Mesendoderm (in vitro differentiated cells): Measurements from ENCODE around the gene PTPN4.

Experiments
- DNase-seq: peaks from one replicate; pipeline ENCODE4 v3.0.0; 2013
- H2AK5ac ChIP-seq: 2 replicates; pipeline ENCODE4 v1.6.1; 2013; ENCODE audit warnings: low read length, inconsistent platforms
- H2BK120ac ChIP-seq: 2 replicates; pipeline ENCODE4 v1.6.1; 2013; ENCODE audit warnings: low read depth, mild to moderate bottlenecking, low read length, moderate library complexity, mixed read lengths
- H2BK15ac ChIP-seq: replicated peaks from 2 replicates; pipeline ENCODE4 v1.6.1; 2013; ENCODE audit warnings: low read depth, mild to moderate bottlenecking, moderate library complexity
- H2BK5ac ChIP-seq: 2 replicates; pipeline ENCODE4 v1.6.1; 2013; ENCODE audit warnings: low read length, inconsistent platforms
- H3K18ac ChIP-seq: 2 replicates; pipeline ENCODE4 v1.6.1; 2013; ENCODE audit warnings: mild to moderate bottlenecking, low read length, mixed read lengths
- H3K23ac ChIP-seq: one replicate; pipeline ENCODE4 v1.6.1; 2013; ENCODE audit warnings: low read length
- H3K27ac ChIP-seq: 2 replicates; pipeline ENCODE4 v1.5.1; 2013; ENCODE audit warnings: low read depth, mild to moderate bottlenecking, inconsistent platforms, low read length, moderate library complexity
- H3K27me3 ChIP-seq: 2 replicates; pipeline ENCODE4 v1.6.1; 2013; ENCODE audit warnings: low read length, control low read depth, mild to moderate bottlenecking, inconsistent platforms; ENCODE audit not compliant: insufficient read depth, poor library complexity
- H3K36me3 ChIP-seq: 2 replicates; pipeline ENCODE4 v1.6.1; 2013; ENCODE audit warnings: low read length, inconsistent platforms; ENCODE audit not compliant: control insufficient read depth, insufficient read depth
- H3K4ac ChIP-seq: one replicate; pipeline ENCODE4 v1.6.1; 2013; ENCODE audit warnings: low read depth, mild to moderate bottlenecking, low read length, moderate library complexity
- H3K4me1 ChIP-seq: 2 replicates; pipeline ENCODE4 v1.6.1; 2013; ENCODE audit warnings: low read depth, low read length, inconsistent platforms; ENCODE audit not compliant: control insufficient read depth
- H3K4me2 ChIP-seq: 2 replicates; pipeline ENCODE4 v1.6.1; 2013; ENCODE audit warnings: low read length
- H3K4me3 ChIP-seq: 2 replicates; pipeline ENCODE4 v1.5.1; 2013; ENCODE audit warnings: mild to moderate bottlenecking, low read length
- H3K56ac ChIP-seq: one replicate; pipeline ENCODE4 v1.6.1; 2013; ENCODE audit warnings: low read length
- H3K79me1 ChIP-seq: 2 replicates; pipeline ENCODE4 v1.6.1; 2013; ENCODE audit warnings: low read length, inconsistent platforms
- H3K79me2 ChIP-seq: 2 replicates; pipeline ENCODE4 v1.6.1; 2013; ENCODE audit warnings: mild to moderate bottlenecking, low read length; ENCODE audit not compliant: control insufficient read depth, insufficient read depth
- H3K9ac ChIP-seq: 2 replicates; pipeline ENCODE4 v1.6.1; 2013; ENCODE audit warnings: low read length, inconsistent platforms
- H4K5ac ChIP-seq: one replicate; pipeline ENCODE4 v1.6.1; 2013; ENCODE audit warnings: low read length
- H4K8ac ChIP-seq: one replicate; pipeline ENCODE4 v1.6.1; 2013; ENCODE audit warnings: low read depth, mild to moderate bottlenecking, control low read depth, low read length, moderate library complexity
- WGBS: extraction: QIAGEN DNeasy Blood & Tissue Kit; methylation state at CpG from one replicate; pipeline ENCODE4 v1.1.7; 2013; ENCODE audit warnings: low lambda C conversion rate, missing lambda C conversion rate; ENCODE audit not compliant: insufficient coverage; ENCODE audit errors: extremely low coverage; 5-methylcytosine and 5-hydroxymethylcytosine counted together

PTPN4 gene

DNA sequence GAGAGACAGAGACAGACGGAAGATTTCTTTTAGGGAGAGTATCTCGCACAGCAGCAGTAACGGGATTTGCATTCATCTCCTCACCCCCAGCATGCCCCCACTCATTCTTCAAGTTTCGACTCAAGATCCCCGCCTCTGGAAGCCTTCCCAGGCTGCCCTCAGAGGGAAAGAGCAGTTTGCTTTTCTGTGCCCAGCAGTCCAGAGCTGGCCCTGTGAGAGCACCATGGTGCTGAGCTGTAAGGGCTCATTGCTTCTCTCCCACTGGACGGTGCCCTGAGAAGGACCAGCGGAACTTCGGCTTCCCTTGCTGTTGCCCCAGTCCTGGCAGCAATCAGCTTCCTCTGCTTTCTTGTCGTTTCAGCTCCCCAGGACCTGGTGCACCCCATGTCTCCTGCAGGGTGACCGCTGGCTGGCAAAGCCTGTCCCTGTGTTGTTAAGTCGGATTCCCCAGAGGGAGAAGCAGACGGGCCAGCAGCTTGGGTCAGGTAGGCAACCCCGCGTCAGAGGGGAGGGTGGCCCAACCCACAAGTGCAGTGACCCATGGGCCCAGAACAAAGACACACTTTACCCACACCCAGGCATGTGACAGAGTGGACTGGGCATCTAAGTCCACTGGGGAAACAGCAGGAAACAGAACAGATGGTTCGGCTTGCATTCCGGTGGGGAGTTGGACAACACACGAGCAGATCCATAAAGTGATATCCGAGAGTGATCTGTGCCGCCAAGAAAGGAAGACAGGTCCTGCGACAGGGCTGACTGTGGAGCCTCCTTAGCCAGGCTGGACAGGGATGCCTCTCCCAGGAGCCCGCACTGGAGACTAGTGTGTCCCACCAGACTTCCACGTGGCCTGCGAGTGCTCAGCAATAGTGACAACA, 44.1 kb upstream of the PTPN4 start:
- no peak overlapping the region for H2BK15ac ChIP-seq
- no CpG with 5 or more reads among the region's 23 CpGs for WGBS
- no peaks in the 10 kb centered on the region for H3K36me3 ChIP-seq

DNA sequence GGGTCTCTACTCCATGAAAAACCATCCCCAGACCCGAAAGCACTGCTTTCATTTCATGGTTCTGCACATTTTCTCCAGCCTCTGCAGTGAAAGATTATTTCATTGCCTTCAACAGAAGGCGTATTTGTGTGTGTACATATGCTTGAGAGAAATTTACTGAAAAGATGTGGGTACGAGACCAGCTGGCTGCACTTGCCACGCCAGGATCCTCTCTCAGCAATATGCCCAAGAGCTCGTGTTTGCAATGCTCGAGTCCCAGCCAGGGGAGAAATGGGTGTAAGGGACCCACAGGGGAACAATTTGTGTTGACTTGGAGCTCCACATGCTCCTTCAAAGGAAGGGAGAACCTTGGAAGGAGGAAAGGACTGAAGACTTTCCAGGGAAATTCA, 43.4 kb upstream of the PTPN4 start:
- Histone ChIP-seq H3K36me3 (no peaks in the 10 kb centered on the region), H3K79me2 (no peaks in the 10 kb centered on the region), H3K79me1 (no peaks in the 10 kb centered on the region), H3K9ac (no peak overlapping the region), H3K23ac (no peak overlapping the region), H2BK5ac (no peak overlapping the region), H3K4ac (no peak overlapping the region), H2BK120ac (no peak overlapping the region), H4K5ac (no peak overlapping the region), H3K27ac (no peak overlapping the region), H2BK15ac (no peak overlapping the region), H3K18ac (no peak overlapping the region), H3K4me3 (no peak overlapping the region), H3K4me1 (no peaks in the 10 kb centered on the region), H2AK5ac (no peak overlapping the region), H3K27me3 (no peaks in the 10 kb centered on the region), H3K4me2 (no peak overlapping the region), H3K56ac (no peak overlapping the region), H4K8ac (no peak overlapping the region)
- WGBS = no CpG with 5 or more reads among the region's 6 CpGs
- no peak for DNase-seq

More for the DNA sequence above, 44.1 kb upstream of the PTPN4 start:
- no peak overlapping the region for H3K18ac ChIP-seq
- H3K4me2 ChIP-seq = no peak overlapping the region
- DNase-seq = no peak
- no peak overlapping the region for H2BK120ac ChIP-seq
- no peak overlapping the region for H3K9ac ChIP-seq
- H4K5ac ChIP-seq = no peak overlapping the region
- H3K4ac ChIP-seq = no peak overlapping the region
- no peak overlapping the region for H2BK5ac ChIP-seq
- no peaks in the 10 kb centered on the region for H3K79me2 ChIP-seq
- no peaks in the 10 kb centered on the region for H3K4me1 ChIP-seq
- H3K4me3 ChIP-seq = no peak overlapping the region
- H4K8ac ChIP-seq = no peak overlapping the region
- no peaks in the 10 kb centered on the region for H3K79me1 ChIP-seq
- H3K27me3 ChIP-seq = no peaks in the 10 kb centered on the region
- no peak overlapping the region for H3K27ac ChIP-seq
- no peak overlapping the region for H3K56ac ChIP-seq
- no peak overlapping the region for H2AK5ac ChIP-seq
- H3K23ac ChIP-seq = no peak overlapping the region

DNA sequence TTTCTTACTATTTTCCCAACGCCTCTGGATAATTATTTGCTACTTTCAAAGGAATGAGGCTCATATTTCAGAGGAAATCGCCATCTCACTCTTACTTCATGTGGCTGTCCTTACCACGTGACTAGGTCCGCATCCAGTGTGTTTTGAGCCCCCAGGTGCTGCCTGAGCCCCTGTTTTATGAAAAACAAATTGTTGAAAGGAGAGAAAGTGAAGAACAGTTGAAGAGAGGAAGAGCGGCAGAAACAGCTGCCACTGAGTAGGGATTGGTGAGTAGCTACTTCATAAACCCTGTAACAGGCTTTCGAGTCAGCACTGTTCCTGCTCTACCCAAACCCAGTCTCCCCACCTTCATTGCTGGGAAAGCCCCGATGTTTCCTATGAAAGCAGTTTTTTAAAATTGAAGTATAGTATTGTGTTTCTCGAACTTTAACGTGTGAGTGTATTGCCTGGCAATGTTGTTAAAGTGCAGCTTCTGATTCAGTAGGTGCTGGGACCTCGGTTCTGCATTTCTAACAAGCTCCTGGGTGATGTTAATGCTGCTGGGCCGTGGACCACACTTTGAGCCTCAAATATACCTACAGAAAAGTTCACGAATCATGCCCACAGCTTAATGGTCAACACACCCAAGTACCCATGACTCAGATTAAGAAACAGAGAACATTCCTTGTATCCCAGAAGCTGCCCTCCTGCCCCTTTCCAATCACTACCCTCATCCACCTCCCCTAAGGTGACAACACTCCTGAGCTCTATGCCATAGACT, 41.0 kb upstream of the PTPN4 start:
- Histone ChIP-seq H3K4me1 (no peaks in the 10 kb centered on the region), H3K23ac (no peak overlapping the region), H3K79me2 (no peaks in the 10 kb centered on the region), H3K4ac (no peak overlapping the region), H3K18ac (no peak overlapping the region), H3K9ac (no peak overlapping the region), H3K56ac (no peak overlapping the region), H2BK5ac (no peak overlapping the region), H3K4me3 (no peak overlapping the region), H2AK5ac (no peak overlapping the region), H2BK15ac (no peak overlapping the region), H3K27me3 (no peaks in the 10 kb centered on the region), H4K8ac (no peak overlapping the region), H3K79me1 (no peaks in the 10 kb centered on the region), H2BK120ac (no peak overlapping the region), H3K27ac (no peak overlapping the region), H3K4me2 (no peak overlapping the region), H3K36me3 (no peaks in the 10 kb centered on the region), H4K5ac (no peak overlapping the region)
- DNase-seq = no peak
- WGBS = no CpG with 5 or more reads among the region's 12 CpGs

DNA sequence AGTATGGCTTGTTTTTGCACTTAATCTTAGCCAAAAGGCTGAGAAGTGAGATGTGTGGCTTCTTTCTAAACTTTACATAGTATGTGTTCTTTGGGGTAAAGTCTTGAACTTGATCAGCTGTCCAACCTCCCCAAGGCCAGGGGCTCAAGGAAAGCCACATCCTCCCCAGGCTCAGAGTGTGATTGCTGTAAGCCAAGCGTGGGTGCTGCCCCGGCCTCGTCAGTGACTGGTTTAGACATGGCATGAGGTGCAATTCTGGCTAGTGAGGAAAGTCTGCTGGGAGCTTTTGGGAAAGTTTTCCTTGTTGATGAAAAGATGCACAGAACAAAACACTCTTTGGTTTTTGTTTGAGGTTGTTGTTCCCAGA, 40.5 kb upstream of the PTPN4 start:
- Histone ChIP-seq H3K36me3 (no peaks in the 10 kb centered on the region), H4K8ac (no peak overlapping the region), H3K4me1 (no peaks in the 10 kb centered on the region), H3K4me3 (no peak overlapping the region), H2BK120ac (no peak overlapping the region), H3K79me2 (no peaks in the 10 kb centered on the region), H3K27ac (no peak overlapping the region), H2BK5ac (no peak overlapping the region), H3K9ac (no peak overlapping the region), H3K79me1 (no peaks in the 10 kb centered on the region), H3K56ac (no peak overlapping the region), H2AK5ac (no peak overlapping the region), H3K27me3 (no peaks in the 10 kb centered on the region), H3K4me2 (no peak overlapping the region), H2BK15ac (no peak overlapping the region), H3K18ac (no peak overlapping the region), H4K5ac (no peak overlapping the region), H3K23ac (no peak overlapping the region), H3K4ac (no peak overlapping the region)
- no CpG with 5 or more reads among the region's 3 CpGs for WGBS
- DNase-seq = no peak

GRCh38 chr2:119721043-119721442, 38.7 kb upstream of the PTPN4 start:
- Histone ChIP-seq H3K56ac (no peak overlapping the region), H3K36me3 (no peaks in the 10 kb centered on the region), H2BK15ac (no peak overlapping the region), H3K27me3 (no peaks in the 10 kb centered on the region), H4K8ac (no peak overlapping the region), H2AK5ac (no peak overlapping the region), H2BK120ac (no peak overlapping the region), H3K9ac (no peak overlapping the region), H3K4ac (no peak overlapping the region), H3K4me2 (no peak overlapping the region), H3K23ac (no peak overlapping the region), H4K5ac (no peak overlapping the region), H3K18ac (no peak overlapping the region), H3K79me2 (no peaks in the 10 kb centered on the region), H3K79me1 (no peaks in the 10 kb centered on the region), H3K4me1 (no peaks in the 10 kb centered on the region), H3K4me3 (no peak overlapping the region), H3K27ac (no peak overlapping the region), H2BK5ac (no peak overlapping the region)
- DNase-seq = no peak
- WGBS = no CpG with 5 or more reads among the region's 1 CpG
